ENCODE data around the gene NLRC3. TPM values are rescaled to one million over a fixed set of nuclear protein-coding genes. Genes with fewer than 3 reads are reported as not detected.

The NLRC3 gene
- total and polyA plus RNA-seq, 10 donors: 8.6 to 34.0 (median 25.3) TPM

DNA sequence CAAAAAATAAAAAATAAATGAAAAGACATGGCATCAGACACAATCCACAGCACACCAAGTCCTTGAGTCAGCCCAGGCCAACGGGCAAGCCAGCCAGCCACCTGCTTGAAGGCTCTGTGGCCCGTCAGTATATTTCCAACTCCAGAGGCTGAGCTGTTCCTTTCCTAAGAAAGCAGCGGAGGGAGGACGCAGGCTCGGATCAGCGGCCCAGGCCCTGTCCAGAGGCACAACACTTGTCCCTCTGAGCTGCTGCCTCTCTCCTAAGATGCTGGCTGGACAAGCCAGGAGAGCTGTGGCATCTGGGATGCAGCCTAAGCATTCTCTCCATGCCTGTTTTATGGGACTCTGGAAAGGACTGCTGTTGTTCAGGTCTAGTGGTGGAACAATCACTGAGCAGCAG is 14.8 kb upstream of the NLRC3 start:
- WGBS, 5 donors: 95 to 98% (median 96%) methylated on average over 6 of the region's 6 CpGs
- no peak for TF ChIP-seq POLR2A (IDR thresholded peaks at IDR 0.05)
- TF ChIP-seq CTCF (IDR thresholded peaks at IDR 0.05 in 8 of 11, conservative IDR thresholded peaks at IDR 0.05 in 3 of 11): no peak
- TF ChIP-seq POLR2AphosphoS5 (IDR thresholded peaks at IDR 0.05): no peak
- intact Hi-C loops (cut with DNase I; ENCODE audit: low total_unique reads): no loop called here
- H3K36me3 ChIP-seq: peaks cover 0 to 97% (median 14%) of the 10 kb centered on the region in 6 donors
- H3K27me3 ChIP-seq (replicated peaks in 1 of 7): no peaks in the 10 kb centered on the region
- H3K9me3 ChIP-seq: no peaks in the 10 kb centered on the region
- H3K27ac ChIP-seq: no peak overlapping the region
- no peak for DNase-seq
- H3K4me3 ChIP-seq: no peak overlapping the region
- H3K4me1 ChIP-seq: peaks cover 0 to 45% (median 16%) of the 10 kb centered on the region in 6 donors

- Histone ChIP-seq H3K4me1 (peaks cover 0 to 49% (median 16%) of the 10 kb centered on the region in 6 donors), H3K36me3 (peaks cover 0 to 91% (median 13%) of the 10 kb centered on the region in 6 donors), H3K27ac (peak overlapping the region in 1 of 8 donors; percentile 14), H3K9me3 (no peaks in the 10 kb centered on the region), H3K27me3 (replicated peaks in 1 of 7) (no peaks in the 10 kb centered on the region), H3K4me3 (no peak overlapping the region)
- no peak for TF ChIP-seq CTCF (IDR thresholded peaks at IDR 0.05 in 8 of 11, conservative IDR thresholded peaks at IDR 0.05 in 3 of 11)
- TF ChIP-seq POLR2A (IDR thresholded peaks at IDR 0.05): no peak
- no peak for TF ChIP-seq POLR2AphosphoS5 (IDR thresholded peaks at IDR 0.05)
- intact Hi-C loops (cut with DNase I; ENCODE audit: low total_unique reads): no loop called here
- DNase-seq: no peak
- whole genome bisulfite sequencing, 5 donors: 66 to 87% (median 84%) methylated on average over 5 of the region's 5 CpGs
Measured at GRCh38 chr16:3591436-3591803, 14.2 kb upstream of the NLRC3 start.

DNA sequence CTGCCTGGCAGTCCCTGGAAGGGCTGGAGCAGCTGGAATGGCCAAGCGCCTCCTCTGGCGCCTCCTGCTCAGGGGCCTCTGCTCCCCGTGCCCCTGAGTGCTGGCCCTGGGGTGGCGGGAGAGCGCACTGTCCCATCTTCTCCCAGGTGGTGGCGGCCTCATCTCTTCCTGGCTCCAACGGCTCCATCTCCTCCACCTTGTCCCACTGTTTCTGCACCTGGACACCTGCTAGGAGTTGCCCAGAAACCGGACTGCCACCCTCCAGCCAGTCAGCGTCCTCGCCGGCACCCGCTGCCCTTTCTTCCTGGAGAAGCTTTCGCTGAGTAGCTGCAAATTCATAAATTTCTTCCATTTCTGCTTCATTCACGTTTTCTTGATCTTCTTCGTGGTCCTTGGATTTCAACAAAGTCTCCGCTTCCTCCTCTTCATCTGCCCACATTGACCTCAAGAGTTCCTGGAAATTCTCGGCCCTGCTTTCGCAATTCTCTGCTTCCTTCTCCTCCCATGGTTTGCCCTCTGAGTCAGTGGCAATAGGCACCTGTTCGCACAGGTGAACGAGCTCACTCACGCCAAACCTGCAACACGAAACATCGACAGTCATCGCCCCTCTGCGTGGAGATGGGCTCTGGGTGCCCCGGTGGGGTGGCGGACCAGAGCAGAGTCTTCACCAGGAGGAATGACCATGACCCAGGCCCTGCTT is 13.7 kb upstream of the NLRC3 start:
- 66 to 90% (median 74%) methylated on average over 27 of the region's 27 CpGs for WGBS, 5 donors
- peak overlapping the region in 1 of 8 donors; percentile 21 for H3K27ac ChIP-seq
- peak in 1 of 3 donors; percentile 28 for TF ChIP-seq POLR2AphosphoS5 (IDR thresholded peaks at IDR 0.05)
- no peak for TF ChIP-seq CTCF (IDR thresholded peaks at IDR 0.05 in 8 of 11, conservative IDR thresholded peaks at IDR 0.05 in 3 of 11)
- no peak for TF ChIP-seq POLR2A (IDR thresholded peaks at IDR 0.05)
- no peaks in the 10 kb centered on the region for H3K9me3 ChIP-seq
- intact Hi-C loops (cut with DNase I; ENCODE audit: low total_unique reads): no loop called here
- peaks cover 0 to 49% (median 16%) of the 10 kb centered on the region in 6 donors for H3K4me1 ChIP-seq
- peaks cover 0 to 86% (median 13%) of the 10 kb centered on the region in 6 donors for H3K36me3 ChIP-seq
- no peak for DNase-seq
- no peaks in the 10 kb centered on the region for H3K27me3 ChIP-seq (replicated peaks in 1 of 7)
- H3K4me3 ChIP-seq: no peak overlapping the region

- intact Hi-C loops (cut with DNase I; ENCODE audit: low total_unique reads): no loop called here
- no peaks in the 10 kb centered on the region for H3K9me3 ChIP-seq
- WGBS, 5 donors: 90 to 96% (median 93%) methylated on average over 24 to 25 of the region's 25 CpGs
- peaks cover 0 to 49% (median 16%) of the 10 kb centered on the region in 6 donors for H3K4me1 ChIP-seq
- DNase-seq: no peak
- no peak for TF ChIP-seq POLR2A (IDR thresholded peaks at IDR 0.05)
- no peak for TF ChIP-seq POLR2AphosphoS5 (IDR thresholded peaks at IDR 0.05)
- no peak for TF ChIP-seq CTCF (IDR thresholded peaks at IDR 0.05 in 8 of 11, conservative IDR thresholded peaks at IDR 0.05 in 3 of 11)
- no peak overlapping the region for H3K4me3 ChIP-seq
- no peaks in the 10 kb centered on the region for H3K27me3 ChIP-seq (replicated peaks in 1 of 7)
- H3K27ac ChIP-seq: no peak overlapping the region
- H3K36me3 ChIP-seq: peaks cover 0 to 78% (median 11%) of the 10 kb centered on the region in 6 donors
Measured at GRCh38 chr16:3589991-3590701, 12.9 kb upstream of the NLRC3 start.
